Activated CD4-positive, alpha-beta T cell treated with anti-CD3 and anti-CD28 coated beads, Interleukin-2, amount 10 ng/mL, durations not matched to agents 7 days and 5 days (primary cell): ENCODE results near the gene SLCO2A1. TPM values are rescaled to one million over a fixed set of nuclear protein-coding genes. Genes with fewer than 3 reads are reported as not detected.

Experiments used
- CTCF ChIA-PET: fragments of 350-600 bp; sonication (Branson Sonifier 250); formaldehyde crosslinking; loops from one replicate; lab custom pipeline; 2021; ENCODE audit warnings: antibody characterized with exemption; lab: Charles Lee
- POLR2A ChIA-PET: fragments of 350-600 bp; sonication (Branson Sonifier 250); formaldehyde crosslinking; loops from one replicate; lab custom pipeline; 2021; ENCODE audit warnings: antibody characterized with exemption; lab: Charles Lee
- DNase-seq: peaks from one replicate; pipeline ENCODE4 v3.0.0-alpha.2; 2020
- H3K27ac Mint-ChIP-seq: one replicate; pipeline ENCODE4 v1.8.0; 2021; ENCODE audit warnings: mild to moderate bottlenecking, moderate library complexity, mixed read lengths
- H3K27me3 Mint-ChIP-seq: one replicate; pipeline ENCODE4 v1.8.0; 2021; ENCODE audit warnings: mixed read lengths
- H3K36me3 Mint-ChIP-seq: one replicate; pipeline ENCODE4 v1.8.0; 2021; ENCODE audit warnings: low read depth, mixed read lengths
- H3K4me1 Mint-ChIP-seq: one replicate; pipeline ENCODE4 v1.8.0; 2021; ENCODE audit warnings: mixed read lengths
- H3K4me3 Mint-ChIP-seq: one replicate; pipeline ENCODE4 v1.8.0; 2021; ENCODE audit warnings: mild to moderate bottlenecking, moderate library complexity, mixed read lengths
- H3K9me3 Mint-ChIP-seq: one replicate; pipeline ENCODE4 v1.8.0; 2021; ENCODE audit warnings: mixed read lengths
- total RNA-seq, 2 experiments: library from RNA; stranded (reverse); gene quantifications; one replicate each; pipeline ENCODE4 v1.2.3, GENCODE V29; 2021

Gene SLCO2A1
- total RNA-seq, 2 experiments from 2014 or later: not detected

DNA sequence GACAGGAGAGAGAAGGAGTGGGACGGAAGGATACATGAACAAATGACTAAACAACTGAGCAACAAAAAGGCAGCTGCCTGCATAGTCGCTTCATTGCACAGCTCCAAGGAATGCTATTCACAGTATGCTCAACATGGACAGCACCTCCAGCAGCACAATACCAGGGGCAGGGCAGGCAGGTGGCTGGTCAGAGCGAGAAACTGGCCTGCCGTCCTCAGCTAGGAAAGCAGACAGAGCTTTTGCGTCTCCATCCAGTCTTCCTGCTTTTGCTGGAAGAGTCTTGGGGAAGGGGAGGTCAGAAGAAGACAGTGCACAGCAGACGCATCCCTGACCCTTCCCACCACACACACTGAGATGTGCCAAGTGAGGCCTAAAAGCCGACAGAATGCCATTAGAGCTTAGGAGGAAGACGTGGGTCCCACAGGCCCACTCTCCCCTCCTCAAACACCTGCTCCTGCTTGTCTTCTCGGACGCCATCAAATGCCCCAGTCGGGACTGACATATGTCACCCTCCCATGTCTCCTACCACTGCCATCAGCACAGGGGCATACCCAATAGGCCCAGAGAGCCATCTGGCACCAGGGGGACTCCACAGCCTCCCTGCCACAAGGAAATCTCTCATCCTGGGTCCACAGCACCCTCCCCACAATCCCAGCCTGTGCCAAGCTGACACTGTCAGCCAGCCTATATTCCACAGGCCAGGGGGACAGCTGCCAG lies 137.9 kb downstream of the SLCO2A1 start:
- no peak for DNase-seq
- CTCF ChIA-PET: interaction anchor here (1.1 kb wide), 1 partner anchor 9 kb away, joined by 3 read pairs; no protein-coding TSS in a partner anchor
- POLR2A ChIA-PET: no interaction called here

DNA sequence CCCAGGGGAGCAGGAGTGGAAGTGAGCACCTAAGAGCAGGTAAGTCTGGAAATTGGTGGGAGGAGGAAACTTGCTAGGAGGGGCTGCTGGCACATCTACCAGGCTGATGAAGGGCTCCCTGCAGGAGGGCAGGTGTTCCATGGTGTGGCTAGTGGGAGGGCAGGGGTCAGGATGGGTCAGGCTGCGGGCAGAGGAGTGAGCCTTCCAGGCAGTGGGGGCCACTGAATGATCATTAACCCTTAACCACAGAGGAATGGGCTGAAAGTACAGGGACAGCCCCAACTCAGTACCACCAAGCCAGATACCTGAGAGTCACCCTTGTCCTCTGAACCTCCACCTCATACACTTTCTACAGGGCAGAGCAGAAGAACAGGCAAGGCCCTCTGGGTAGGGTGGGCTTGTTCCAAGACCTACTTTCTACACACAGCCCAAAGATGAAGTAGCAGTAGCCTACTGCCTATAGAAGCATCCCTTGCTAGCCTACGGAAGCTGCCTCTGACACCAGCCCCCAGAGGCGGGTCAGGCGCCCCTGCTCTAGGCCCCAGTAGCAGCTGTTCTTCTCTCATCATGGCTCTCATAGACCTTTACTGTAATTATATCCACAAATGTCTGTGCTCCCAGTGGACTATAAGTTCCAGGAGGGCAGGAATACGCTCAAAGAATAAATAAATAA lies 138.6 kb downstream of the SLCO2A1 start:
- Mint-ChIP-seq H3K4me1 (peaks cover 3% of the 10 kb centered on the region), H3K36me3 (no peaks in the 10 kb centered on the region), H3K9me3 (no peaks in the 10 kb centered on the region), H3K27me3 (peaks cover 27% of the 10 kb centered on the region), H3K27ac (no peak overlapping the region), H3K4me3 (no peak overlapping the region)
- CTCF ChIA-PET: no interaction called here
- POLR2A ChIA-PET: no interaction called here
- no peak for DNase-seq

More for the DNA sequence above, 137.9 kb downstream of the SLCO2A1 start:
- Mint-ChIP-seq H3K4me3 (no peak overlapping the region), H3K36me3 (no peaks in the 10 kb centered on the region), H3K4me1 (peaks cover 3% of the 10 kb centered on the region), H3K9me3 (no peaks in the 10 kb centered on the region), H3K27me3 (peaks cover 34% of the 10 kb centered on the region), H3K27ac (no peak overlapping the region)

DNA sequence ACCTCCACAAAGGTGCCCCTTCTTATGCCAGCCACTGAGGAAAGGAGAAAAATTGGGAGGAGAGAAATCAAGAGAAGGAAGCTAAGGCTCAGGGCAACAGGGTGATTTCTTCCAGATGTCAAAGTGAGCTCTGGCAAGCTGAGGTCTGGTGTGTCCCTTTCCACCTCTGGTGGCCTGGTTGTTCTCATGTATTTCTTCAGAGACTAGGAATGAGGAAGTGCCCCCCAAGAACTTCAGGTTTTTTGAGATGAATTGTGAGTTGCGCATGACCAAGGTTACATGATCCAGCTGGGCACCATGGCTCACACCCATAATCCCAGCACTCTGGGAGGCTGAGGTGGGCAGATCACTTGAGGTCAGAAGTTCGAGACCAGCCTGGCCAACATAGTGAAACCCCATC lies 139.7 kb downstream of the SLCO2A1 start:
- Mint-ChIP-seq H3K4me1 (no peaks in the 10 kb centered on the region), H3K9me3 (no peaks in the 10 kb centered on the region), H3K36me3 (no peaks in the 10 kb centered on the region), H3K27ac (no peak overlapping the region), H3K27me3 (peaks cover 19% of the 10 kb centered on the region), H3K4me3 (no peak overlapping the region)
- DNase-seq: no peak
- CTCF ChIA-PET: interaction anchor here (0.6 kb wide), 1 partner anchor 17 kb away, joined by 3 read pairs; no protein-coding TSS in a partner anchor
- POLR2A ChIA-PET: no interaction called here

DNA sequence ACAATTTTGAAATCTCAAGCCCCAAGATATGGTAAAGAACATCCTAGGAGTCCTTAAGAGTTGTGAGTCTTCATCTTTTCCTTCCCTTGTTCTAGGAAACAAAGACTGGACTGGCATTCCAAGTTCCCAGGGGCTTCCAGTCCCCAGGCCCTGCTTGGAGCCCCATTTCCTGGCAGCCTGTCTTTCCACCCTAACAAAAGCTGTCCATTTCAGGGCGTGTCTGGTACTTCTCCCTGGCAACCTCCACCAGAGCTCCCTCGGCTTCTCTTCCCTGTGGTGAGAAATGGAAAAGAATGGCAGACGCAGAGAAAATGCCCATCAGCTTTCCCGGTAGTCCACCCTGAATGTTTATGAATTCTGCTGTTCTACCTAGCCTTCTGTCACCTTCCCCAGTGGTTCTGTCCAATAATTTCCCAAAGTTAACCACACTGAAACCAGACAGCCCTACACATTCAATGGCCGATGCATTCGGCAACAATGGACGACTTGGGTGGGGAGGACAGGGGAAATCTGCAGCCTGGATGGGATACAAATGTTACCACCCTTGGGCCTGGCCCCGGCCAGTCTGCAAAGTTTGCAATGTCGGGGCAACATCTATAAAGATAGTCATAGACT lies 140.9 kb downstream of the SLCO2A1 start:
- peaks cover 16% of the 10 kb centered on the region for H3K27me3 Mint-ChIP-seq
- no peaks in the 10 kb centered on the region for H3K36me3 Mint-ChIP-seq
- H3K27ac Mint-ChIP-seq: no peak overlapping the region
- POLR2A ChIA-PET: no interaction called here
- CTCF ChIA-PET: interaction anchor here (0.6 kb wide), 1 partner anchor 9 kb away, joined by 3 read pairs; no protein-coding TSS in a partner anchor
- no peaks in the 10 kb centered on the region for H3K4me1 Mint-ChIP-seq
- H3K4me3 Mint-ChIP-seq: no peak overlapping the region
- DNase-seq: no peak
- no peaks in the 10 kb centered on the region for H3K9me3 Mint-ChIP-seq

DNA sequence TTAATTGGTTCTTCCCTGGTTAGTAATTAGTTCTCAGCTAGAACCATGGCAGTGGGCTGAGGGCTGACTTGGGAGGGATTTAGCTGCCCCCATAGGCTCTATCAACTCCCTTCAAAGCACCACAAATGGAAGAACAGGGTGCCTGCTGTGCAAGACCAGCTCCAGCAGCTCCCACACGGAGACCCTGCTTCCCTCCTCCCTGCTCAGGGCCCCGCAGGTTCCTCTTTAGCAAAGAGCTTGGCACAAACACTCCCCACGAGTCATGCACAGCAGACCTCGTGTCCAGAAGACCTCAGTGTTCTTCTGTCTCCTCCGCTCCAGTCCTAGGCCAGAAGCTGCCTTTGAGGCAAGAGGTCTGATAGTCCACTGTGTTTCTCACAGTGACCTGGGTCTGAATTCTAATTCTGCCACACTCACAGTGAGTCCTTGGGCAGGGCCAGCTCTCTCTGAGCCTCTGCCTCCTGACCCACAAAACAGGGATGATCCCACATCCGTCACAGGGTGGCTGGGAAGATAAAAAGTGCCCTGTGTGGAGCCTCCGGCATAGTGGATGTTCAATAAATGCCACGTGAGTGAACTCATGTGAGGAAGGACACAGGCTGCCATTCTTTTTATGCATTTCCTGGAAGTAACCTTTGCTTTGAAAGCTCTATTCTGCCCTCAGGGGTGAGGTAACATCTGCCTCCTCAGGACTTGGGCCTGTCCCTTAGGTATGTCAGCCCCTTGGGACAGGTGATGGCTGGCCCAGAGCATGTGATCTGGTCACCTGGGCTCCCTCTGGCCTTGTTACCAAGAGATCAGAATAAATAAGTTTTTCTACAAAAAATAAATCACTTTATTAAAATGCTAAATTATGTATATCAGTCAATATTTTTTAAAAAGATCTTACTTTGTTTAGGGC lies 141.7 kb downstream of the SLCO2A1 start:
- POLR2A ChIA-PET: no interaction called here
- Mint-ChIP-seq H3K27me3 (peaks cover 13% of the 10 kb centered on the region), H3K4me1 (no peaks in the 10 kb centered on the region), H3K9me3 (no peaks in the 10 kb centered on the region), H3K36me3 (no peaks in the 10 kb centered on the region), H3K4me3 (no peak overlapping the region), H3K27ac (no peak overlapping the region)
- no peak for DNase-seq
- CTCF ChIA-PET: interaction anchor here (0.6 kb wide), 2 partner anchors 8 to 405 kb away, joined by 3 to 6 read pairs; no protein-coding TSS in a partner anchor

DNA sequence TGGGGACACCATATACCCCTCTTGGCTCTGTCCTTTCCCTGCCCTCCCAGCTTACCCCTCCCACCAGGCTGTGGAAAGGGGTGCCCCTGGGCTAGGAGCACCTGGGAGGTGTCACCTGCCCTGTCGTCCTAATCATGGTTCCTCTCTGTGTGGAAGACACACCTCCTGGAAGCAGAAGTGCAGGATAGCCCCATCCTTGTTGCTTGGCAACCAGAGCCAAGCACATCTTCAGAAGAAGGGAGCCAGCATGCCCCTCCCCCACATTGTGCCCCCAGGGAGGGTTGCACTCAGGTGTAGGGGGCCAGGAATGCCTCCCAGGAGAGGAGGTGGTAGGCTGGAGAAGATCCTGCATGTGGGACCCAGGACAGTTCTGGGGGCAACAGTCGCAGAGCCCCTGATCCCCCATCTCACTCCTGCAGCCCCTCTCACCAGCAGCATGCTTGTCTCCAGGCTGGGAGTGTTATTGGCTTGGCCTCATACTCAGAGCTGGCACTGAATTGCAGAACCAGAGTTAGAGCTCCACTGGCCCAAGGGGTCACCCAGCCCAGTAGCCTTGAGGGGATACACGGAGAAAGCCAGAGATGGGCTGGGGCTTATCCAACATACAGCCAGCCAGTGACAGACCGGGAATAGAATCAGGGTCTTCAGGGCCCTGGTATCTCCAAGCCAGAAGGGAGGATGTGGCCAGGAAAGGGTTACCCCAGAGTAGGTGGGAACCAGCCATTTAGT lies 142.5 kb downstream of the SLCO2A1 start:
- Mint-ChIP-seq H3K4me1 (peaks cover 4% of the 10 kb centered on the region), H3K4me3 (no peak overlapping the region), H3K27me3 (peaks cover 5% of the 10 kb centered on the region), H3K9me3 (no peaks in the 10 kb centered on the region), H3K36me3 (no peaks in the 10 kb centered on the region), H3K27ac (no peak overlapping the region)
- ChIA-PET POLR2A (no interaction called here), CTCF (interaction anchor here (1.7 kb wide), 1 partner anchor 54 kb away, joined by 3 read pairs; no protein-coding TSS in a partner anchor)
- no peak for DNase-seq

DNA sequence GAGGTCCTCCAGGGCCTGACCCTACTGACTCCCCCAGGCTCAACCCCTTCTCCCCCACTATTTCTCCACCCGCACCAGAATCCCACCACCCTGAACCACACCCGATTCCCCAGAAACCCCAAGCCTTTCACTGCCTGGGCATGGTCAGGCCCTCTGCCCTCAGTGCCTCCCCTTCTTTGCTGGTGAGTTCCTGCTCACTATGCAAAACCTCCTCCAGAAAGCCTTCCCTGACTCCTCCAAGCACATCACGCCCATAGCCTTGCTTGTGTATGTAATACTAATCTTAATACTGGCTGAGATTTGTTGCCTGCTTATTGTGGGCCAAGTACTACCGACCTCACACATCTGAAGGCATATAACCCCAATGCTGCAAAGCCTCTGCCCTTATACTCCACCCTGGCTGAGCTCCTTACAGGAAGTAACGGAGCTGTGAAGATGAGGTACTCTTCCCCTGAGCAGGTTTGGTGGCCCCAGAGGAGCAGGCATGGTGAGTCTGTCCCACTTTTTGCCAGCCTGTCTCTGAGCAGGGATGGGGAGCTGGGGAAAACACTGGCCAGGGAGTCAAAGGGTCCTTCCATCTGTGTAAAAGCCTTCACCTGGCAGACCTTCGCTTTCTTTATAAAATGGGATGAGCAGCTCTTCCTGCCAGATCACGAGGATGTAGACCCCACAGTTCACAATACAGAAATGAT lies 143.5 kb downstream of the SLCO2A1 start:
- Mint-ChIP-seq H3K27ac (no peak overlapping the region), H3K4me3 (no peak overlapping the region), H3K9me3 (no peaks in the 10 kb centered on the region), H3K27me3 (peaks cover 5% of the 10 kb centered on the region), H3K36me3 (no peaks in the 10 kb centered on the region), H3K4me1 (peaks cover 10% of the 10 kb centered on the region)
- no peak for DNase-seq
- ChIA-PET CTCF (interaction anchor here (1.7 kb wide), 1 partner anchor 53 kb away, joined by 3 read pairs; no protein-coding TSS in a partner anchor), POLR2A (no interaction called here)

DNA sequence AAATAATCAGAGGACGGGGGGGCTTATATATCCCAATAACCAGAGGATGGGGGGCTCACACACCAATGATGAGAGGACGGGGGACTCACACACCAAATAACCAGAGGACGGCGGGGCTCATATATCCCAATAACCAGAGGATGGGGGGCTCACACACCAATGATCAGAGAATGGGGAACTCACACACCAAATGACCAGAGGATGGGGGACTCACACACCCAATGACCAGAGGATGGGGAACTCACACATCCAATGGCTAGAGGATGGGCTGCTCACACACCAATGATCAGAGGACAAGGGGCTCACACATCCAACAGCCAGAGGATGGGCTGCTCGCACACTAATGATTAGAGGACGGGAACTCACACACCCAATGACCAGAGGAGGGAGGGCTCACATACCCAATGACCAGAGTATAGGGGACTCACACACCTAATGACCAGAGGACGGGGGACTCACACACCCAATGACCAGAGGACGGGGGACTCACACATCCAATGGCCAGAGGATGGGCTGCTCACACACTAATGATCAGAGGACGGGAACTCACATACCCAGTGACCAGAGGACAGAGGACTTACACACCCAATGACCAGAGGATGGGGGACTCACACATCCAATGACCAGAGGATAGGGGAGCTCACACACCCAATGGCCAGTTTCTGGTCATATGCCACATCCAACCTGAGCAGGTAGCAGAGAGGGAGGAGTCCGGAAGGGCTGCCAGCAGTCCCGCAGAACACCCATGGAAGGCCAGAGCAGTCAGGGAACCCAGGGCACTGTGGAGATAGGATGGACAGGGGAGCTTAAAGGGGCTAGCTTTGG lies 144.6 kb downstream of the SLCO2A1 start:
- POLR2A ChIA-PET: no interaction called here
- DNase-seq: no peak

DNA sequence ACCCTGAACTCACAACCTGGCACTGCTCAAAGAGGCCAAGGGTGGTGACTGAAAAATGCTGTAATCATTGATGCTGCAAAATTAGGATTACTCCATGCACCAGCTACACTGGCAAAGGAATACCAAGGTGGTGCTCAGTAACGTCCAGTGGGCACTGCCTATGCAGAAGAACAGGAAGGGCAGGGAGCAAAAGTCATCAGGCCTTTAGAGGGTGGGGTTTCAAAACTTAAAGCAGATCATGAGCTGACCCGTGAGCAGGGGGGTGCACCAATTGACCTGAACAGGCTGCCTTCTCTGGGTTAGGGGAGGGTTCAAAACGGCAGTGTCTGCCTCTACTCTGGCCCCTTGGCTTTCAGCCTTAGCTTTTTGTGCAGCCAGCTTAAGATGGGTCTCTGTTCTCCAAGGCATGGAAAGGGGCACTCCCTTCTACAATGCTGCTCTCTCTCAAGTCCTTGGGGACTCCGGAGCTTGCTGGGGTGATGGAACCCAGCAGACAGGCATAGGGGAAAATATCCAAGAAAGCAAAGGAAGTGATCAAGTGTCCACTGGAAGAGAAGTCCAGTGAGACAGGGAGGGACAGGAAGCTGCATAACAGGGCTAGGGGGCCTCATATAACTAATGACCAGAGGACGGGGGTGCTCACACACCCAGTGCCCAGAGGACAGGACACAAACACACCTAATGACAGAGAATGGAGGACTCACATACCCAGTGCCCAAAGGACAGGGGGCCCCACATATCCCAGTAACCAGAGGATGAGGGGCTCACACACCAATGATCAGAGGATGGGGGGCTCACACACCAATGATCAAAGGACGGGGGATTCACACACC lies 145.5 kb downstream of the SLCO2A1 start:
- CTCF ChIA-PET: no interaction called here
- Mint-ChIP-seq H3K36me3 (no peaks in the 10 kb centered on the region), H3K27ac (no peak overlapping the region), H3K9me3 (no peaks in the 10 kb centered on the region), H3K4me1 (peaks cover 10% of the 10 kb centered on the region), H3K27me3 (peaks cover 2% of the 10 kb centered on the region), H3K4me3 (no peak overlapping the region)
- POLR2A ChIA-PET: no interaction called here
- no peak for DNase-seq

More for the DNA sequence above, 144.6 kb downstream of the SLCO2A1 start:
- H3K27me3 Mint-ChIP-seq: peaks cover 2% of the 10 kb centered on the region
- no peaks in the 10 kb centered on the region for H3K36me3 Mint-ChIP-seq
- CTCF ChIA-PET: interaction anchor here (1.7 kb wide), 1 partner anchor 52 kb away, joined by 3 read pairs; no protein-coding TSS in a partner anchor
- no peak overlapping the region for H3K27ac Mint-ChIP-seq
- H3K4me1 Mint-ChIP-seq: peaks cover 10% of the 10 kb centered on the region
- H3K9me3 Mint-ChIP-seq: no peaks in the 10 kb centered on the region
- H3K4me3 Mint-ChIP-seq: no peak overlapping the region

DNA sequence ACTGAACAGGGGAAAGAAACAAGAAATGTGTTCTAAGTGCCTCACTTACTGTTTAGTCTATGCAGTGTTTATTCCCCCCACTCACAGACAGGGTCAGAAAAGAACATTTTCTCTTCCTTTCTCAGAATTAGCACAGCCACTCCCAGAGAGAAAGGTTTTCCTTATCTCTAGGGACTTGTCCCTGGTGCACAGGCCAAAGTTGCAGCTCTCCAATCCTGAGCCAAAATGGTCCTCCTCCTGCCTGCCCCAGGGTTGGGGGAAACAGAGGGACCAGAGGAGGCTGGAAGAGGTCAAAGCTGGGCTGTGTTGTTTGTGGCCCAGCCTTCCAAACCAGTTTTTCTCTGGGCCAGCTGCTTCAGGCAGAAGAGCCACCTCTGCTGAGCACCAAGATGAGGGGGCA lies 146.1 kb downstream of the SLCO2A1 start:
- H3K36me3 Mint-ChIP-seq: no peaks in the 10 kb centered on the region
- peaks cover 2% of the 10 kb centered on the region for H3K9me3 Mint-ChIP-seq
- peaks cover 2% of the 10 kb centered on the region for H3K27me3 Mint-ChIP-seq
- H3K27ac Mint-ChIP-seq: no peak overlapping the region
- no peak overlapping the region for H3K4me3 Mint-ChIP-seq
- ChIA-PET CTCF (no interaction called here), POLR2A (no interaction called here)
- H3K4me1 Mint-ChIP-seq: peaks cover 10% of the 10 kb centered on the region
- DNase-seq: no peak
